Measurements from ENCODE around the gene CHST8.
"Not testable (repeated sequence)": the region's sequence is repeated elsewhere in the genome, so short reads cannot be mapped to it uniquely, and the experiment has no call there.

CHST8 gene, protein sequence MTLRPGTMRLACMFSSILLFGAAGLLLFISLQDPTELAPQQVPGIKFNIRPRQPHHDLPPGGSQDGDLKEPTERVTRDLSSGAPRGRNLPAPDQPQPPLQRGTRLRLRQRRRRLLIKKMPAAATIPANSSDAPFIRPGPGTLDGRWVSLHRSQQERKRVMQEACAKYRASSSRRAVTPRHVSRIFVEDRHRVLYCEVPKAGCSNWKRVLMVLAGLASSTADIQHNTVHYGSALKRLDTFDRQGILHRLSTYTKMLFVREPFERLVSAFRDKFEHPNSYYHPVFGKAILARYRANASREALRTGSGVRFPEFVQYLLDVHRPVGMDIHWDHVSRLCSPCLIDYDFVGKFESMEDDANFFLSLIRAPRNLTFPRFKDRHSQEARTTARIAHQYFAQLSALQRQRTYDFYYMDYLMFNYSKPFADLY

DNA sequence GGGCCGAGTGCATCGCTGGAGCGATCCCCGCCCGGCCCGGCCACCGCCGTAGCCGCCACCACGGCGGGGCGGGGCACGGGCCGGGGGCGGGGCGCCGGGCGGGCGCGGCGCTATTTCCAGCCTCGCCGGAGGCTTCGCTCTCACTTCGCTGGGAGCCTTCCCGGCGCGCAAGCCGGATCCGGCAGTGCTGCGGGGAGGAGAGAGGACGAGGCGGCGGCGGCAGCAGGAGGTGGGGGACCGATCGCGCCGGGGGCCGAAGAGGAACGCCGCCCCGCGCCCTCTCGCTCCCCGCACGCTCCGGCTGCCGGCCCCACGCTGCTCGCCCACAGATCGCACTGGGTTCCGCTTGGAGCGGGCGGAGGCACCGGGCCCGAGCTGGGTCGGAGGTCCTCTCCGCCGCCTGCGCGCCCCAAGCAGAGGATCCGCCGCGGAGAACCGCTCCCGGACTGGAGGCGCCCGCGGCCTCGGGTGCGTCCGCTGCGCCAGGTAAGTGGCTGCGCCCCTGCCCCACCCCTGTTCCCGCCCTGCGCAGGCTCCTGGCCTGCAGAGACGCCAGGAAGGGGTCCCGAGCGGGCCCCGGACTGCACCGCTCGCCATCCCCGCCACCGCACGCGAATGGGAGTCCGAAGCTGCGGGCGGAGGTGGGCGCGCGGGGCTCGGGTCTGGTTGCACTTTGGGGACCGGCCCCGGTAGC is at the start of gene CHST8:
Gene CHST8 (plus strand): TSS at position 143 of the 694 bp plus-strand sequence. CDS start 67,309 bp downstream, outside the sequence.
- no peak for DNase-seq (ENCODE audit: low read depth)

DNA sequence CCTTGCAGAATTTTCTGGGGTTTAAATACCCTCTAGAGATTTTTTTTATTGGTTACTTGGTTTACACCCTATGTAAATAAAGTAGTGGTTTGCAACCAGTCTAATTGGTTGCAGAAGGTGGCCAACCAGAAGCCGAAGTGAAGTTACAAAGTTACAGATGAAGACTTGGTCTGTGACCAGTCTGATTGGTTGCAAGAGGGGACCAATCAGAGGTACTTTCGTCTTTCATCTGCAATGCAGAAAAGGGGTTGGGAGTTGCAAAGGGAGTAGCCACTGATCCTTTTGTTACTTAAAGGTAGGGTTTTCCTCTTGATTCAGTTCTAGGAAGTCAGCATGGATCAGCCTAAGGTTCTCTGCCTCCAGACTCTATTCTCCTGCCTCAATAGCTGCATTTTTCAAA is 48.8 kb upstream of the CHST8 start:
- no peak for DNase-seq (ENCODE audit: low read depth)

DNA sequence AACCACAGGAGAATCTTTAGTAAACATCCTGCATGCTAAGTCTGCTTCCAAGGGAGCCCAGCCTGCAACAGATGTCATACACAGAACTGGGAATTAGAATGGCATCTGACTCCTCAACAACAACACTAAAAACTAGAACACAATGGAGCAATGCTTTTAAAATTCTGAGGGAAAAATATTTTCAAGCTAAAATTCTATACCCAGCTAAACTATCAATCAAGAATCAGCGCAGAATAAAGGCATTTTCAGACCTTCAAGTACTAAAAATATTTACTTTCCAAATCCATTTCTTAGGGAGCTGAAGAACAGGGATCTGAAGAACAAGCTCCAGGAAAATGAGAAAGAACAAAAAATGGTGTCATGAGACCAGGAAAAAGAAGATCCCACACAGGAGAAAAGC is 46.9 kb upstream of the CHST8 start:
- no peak for DNase-seq (ENCODE audit: low read depth)

DNA sequence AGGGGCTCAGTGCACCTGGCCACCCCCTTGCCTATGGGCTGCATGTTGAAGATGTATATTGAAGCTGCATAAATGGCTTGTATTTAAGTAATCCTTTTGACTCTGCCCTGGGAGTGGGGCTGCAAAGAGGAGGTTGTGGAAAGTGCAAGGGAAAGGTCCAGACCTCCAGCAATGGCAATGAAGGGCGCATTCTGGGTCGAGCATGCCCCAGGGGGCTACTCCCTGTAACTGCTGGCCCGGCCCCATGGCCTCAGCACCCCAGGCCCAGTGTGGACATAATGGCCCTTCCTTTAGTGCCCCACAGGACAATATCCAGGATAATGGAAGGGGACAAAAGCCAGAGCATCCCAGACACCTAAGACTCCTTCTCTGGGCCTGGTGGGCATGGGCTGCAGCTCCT is 43.1 kb upstream of the CHST8 start:
- DNase-seq (ENCODE audit: low read depth), result no peak

DNA sequence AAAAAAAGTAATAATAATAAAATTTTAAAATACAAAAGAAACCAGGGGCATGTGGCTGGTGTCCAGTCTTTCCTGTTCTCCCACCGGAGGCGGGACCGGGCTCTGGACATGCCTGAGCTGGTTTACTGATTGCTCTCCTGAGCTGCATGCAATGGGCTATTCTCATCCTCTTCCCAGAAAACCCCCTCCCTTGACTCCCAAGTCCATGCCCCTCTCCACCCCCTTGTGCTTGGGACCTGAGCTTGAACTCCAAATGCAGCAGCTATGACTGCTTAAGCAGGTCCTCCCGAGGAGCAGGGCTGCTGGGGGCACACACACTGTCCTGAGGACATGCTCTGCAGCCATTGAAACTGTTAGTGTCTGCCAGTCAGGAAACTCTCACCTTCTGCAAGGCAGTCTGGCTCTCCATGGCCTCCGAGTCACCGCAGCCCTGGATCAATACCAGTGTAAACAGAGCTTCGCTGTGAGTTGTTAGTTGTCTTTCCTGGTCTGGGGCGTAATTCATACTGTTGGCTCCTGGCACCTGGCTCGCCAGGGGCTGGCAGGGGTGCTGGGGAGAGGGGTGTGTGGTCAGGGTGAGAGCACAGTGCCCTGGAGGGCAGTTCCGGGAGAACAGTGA is 41.6 kb upstream of the CHST8 start:
- DNase-seq (ENCODE audit: low read depth), result no peak

DNA sequence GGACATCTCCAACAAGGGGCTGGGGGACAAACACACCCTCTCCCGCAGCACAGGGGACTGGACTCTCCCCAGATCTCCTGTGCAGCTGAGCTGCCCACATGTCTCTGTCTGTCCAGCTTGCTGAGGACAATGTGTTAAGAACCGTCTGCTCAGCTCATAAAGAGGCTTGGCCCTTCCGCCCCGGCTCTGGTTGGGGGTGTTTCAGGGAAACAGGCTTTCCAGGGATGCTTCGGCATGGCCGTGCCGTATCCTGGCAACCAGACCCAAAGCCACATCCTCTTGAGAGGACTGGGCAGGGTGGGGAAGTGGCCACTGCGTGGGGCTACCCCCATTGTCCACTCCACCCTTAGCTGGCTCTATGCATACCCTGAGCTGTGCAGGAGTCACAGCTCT is 41.1 kb upstream of the CHST8 start:
- DNase-seq (ENCODE audit: low read depth), result no peak

DNA sequence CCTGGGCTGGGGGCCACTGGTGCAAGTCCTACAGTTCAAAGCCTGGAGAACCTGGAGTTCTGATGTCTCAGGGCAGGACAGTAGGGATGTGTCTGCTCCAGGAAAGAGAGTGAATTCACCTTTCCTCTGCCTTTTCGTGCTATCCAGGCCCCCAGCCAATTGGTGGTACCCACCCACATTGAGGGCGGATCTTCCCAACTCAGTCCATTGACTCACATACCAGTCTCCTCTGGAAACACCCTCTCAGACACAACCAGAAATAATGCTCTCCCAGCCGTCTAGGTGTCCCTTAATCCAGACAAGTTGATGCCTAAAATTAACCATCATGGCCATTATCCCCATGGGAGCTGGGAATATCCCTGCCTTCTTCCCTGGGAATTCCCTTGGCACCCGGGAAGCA is 38.8 kb upstream of the CHST8 start:
- DNase-seq (ENCODE audit: low read depth), result no peak

DNA sequence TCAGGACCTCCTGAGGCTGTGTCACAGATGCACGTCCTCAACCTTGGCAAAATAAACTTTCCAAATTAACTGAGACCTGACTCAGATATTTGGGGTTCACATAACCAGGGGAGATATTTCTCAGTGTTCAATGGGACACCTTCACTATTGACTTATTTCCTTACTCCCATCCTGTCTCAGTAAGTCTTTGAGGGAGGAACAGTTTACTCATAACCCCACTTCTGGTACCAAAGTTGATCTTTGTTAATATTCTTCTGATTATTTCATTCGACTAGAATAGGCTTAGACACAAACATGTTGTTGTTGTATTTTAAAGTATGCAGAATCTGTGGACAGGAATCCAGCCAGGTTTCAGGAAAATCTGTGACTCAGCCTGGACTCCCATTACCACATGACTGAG is 34.6 kb upstream of the CHST8 start:
- DNase-seq (ENCODE audit: low read depth), result no peak

DNA sequence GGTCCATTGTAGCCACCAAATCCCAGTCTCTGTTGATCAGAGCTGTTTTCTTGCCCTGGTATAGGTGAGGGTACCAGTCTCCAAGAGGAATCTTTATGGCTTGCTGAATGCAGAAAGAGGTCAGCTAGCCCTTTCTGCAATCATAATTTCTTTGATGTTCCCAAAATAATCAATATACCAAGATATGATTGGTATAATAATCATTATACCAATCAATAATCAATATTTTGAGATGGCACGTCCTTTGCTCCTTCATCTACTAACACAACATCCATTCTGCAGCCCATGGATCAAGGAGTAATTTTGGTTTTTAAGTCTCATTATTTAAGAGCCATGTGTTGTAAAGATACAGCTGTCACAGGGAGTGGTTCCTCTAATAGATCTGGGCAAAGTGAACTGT is 31.5 kb upstream of the CHST8 start:
- no peak for DNase-seq (ENCODE audit: low read depth)

DNA sequence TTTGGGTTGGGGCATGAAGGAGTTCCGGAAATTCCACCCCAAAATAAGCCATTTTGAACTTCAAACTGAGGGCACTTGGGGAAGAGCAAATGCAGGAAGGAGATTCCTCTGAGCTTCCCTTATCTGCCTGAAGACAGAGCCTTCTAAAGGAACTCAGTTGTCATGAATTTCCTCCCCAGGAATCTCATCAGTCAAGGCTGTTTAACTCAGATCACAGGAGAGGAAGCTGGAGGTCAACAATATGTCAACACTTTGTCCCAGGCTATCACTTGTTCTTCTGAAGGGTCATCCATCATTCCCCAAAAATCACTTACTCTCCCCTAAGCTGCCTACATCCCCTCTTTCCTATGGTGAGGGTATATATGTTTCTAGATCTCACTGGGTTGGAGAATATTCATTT is 26.0 kb upstream of the CHST8 start:
- no peak for DNase-seq (ENCODE audit: low read depth)

DNA sequence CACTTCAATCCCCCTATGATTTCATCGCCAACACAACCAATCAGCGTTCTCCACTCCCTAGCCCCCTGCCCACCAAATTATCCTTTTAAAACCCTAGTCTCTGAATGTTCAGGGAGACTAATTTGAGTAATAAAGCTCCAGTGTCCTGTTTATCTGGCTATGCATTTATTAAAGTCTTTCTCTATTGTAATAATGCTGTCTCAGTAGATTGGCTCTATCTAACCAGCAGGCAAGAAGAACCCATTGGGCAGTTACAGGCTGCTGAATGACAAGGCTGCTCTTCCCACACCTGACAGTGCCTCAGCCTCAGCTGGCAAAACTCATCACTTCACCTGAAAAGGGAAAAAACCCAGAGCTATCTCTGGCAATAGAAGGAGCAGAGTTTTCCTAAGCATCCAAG is 20.2 kb upstream of the CHST8 start:
- DNase-seq (ENCODE audit: low read depth), result no peak

DNA sequence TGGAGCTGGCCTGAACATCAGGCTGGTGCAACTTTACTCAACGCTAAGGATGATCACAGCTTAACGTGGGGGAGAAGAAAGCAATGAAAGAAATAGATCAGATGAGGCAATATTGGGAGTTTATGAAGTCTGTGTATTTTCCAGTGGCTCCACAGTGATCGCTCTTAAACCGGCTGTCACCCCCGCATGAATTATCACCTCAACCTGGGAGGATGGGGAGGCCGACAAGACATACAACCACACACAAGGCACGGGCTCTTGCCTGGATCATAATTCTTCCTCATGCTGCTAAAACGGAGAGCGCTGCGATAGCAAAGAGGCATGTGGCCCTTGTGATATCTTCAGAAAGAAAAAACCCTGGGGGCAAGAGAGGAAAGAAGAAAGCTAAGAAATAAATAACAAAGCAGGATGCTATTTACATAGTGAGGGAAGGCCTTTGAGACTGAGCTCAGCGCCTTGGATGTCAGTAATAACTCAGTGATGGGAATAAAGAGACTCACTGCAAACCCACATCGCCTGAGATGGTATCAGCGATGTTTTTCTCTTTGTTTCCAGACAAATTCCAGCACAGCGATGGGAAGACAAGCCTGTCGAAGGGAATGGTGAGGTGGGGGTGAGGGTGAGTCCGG is 19.1 kb upstream of the CHST8 start:
- no peak for DNase-seq (ENCODE audit: low read depth)

DNA sequence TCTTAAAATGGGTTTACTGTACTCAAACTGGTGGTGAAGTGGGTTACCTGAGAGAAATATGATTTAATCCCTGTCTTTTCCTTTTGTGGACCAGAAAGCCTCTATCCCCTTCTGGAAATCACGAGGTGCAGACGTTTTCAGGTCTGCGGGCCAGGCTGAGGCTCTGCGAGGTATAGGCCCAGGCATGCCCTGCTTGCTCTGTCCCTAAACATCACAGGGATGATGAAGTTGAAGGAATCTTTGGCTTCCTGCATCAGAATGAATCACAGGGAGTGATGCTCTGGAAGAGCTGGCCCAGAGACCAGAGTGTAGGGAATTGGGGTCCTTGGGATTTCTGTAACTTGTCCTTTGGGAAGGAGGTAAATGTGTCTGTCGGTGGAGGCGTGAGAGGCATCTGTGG is 18.4 kb upstream of the CHST8 start:
- DNase-seq (ENCODE audit: low read depth), result no peak

DNA sequence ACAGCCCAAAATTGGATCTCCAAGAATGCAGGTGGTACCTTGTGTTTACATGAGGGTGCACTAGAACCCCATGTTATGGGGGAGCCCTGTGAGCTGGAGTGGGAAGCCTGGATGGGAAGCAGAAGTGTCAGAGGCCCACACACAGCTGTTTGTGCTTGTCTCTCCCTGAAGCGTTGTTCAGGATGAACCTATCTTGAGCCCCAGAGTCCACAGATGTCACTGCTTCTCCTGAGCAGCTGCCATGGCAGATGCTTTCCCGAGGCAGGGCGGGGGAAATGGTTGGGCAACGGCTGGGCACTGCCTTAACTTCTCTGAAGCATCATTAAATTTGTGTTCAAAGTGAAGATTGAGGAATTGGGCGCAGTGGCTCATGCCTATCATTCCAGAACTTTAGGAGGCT is 17.1 kb upstream of the CHST8 start:
- no peak for DNase-seq (ENCODE audit: low read depth)

DNA sequence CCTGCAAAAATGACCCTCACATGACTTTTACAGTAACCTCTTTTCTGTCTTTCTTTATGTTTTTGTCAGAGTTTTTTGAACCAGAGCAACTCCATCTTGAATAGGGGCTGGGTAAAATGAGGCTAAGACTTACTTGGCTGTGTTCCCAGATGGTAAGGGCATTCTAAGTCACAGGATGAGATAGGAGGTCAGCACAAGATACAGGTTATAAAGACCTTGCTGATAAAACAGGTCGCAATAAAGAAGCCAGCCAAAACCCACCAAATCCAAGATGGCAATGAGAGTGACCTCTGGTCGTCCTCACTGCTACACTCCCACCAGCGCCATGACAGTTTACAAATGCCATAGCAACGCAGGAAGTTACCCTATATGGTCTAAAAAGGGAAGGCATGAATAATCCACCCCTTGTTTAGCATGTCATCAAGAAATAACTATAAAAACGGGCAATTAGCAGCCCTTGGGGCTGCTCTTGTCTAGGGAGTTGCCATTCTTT is 15.9 kb upstream of the CHST8 start:
- DNase-seq (ENCODE audit: low read depth), result not testable (repeated sequence)

DNA sequence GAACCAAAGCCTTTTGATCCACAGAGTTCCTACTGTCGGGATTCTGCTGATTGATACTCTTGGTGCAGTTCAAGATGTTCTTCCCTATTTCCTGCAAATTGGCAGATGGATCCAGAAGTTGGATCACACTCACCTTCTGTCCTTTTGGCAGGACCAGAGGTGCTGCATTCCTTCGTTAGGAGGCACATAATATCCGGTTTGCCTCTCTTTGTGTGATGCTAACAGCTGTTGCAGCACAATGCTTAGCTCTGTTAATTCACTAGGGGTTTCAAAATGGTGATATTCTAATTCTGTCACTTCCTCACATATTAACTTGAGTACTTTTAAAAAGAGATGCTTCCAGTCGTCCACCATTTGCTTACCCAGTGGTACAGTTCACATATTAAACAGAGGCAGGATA is 15.2 kb upstream of the CHST8 start:
- DNase-seq (ENCODE audit: low read depth), result no peak

DNA sequence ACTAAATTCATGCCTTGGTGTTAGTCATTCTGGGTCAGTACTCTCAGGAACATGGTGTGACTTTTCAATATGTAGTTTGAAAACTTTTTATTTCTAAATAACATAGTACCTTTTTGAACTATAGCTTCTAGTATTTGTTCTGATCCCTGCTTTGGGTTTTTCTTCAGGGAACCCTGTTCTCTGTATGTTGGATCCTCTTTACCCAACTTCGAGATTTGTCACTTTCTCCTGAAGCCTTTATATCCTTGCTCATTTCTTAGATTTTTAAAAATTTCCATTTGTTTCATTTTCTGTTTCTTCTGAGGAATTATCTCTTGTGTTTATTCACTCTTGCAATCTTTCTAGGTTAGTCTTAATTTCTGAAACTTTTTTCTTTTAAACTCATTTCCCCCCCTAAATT is 12.4 kb upstream of the CHST8 start:
- DNase-seq (ENCODE audit: low read depth), result no peak

DNA sequence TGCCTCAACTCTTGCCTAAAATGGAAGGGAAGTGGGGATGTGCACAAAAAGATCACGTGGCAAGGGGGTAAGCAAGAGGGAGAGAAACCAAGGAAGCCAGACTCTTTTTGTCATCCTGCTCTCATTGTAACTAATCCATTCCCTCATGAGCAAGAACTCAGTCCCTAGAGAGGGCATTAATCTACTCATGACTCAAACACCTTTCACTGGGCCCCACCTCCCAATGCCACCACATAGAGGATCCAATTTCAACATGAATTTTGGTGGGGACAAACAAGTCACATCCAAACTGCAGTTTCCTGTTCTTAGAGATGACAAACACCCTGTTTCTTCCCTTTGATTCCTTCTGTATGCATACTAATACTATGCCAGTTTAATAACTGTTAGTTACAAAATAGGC is 11.2 kb upstream of the CHST8 start:
- no peak for DNase-seq (ENCODE audit: low read depth)

DNA sequence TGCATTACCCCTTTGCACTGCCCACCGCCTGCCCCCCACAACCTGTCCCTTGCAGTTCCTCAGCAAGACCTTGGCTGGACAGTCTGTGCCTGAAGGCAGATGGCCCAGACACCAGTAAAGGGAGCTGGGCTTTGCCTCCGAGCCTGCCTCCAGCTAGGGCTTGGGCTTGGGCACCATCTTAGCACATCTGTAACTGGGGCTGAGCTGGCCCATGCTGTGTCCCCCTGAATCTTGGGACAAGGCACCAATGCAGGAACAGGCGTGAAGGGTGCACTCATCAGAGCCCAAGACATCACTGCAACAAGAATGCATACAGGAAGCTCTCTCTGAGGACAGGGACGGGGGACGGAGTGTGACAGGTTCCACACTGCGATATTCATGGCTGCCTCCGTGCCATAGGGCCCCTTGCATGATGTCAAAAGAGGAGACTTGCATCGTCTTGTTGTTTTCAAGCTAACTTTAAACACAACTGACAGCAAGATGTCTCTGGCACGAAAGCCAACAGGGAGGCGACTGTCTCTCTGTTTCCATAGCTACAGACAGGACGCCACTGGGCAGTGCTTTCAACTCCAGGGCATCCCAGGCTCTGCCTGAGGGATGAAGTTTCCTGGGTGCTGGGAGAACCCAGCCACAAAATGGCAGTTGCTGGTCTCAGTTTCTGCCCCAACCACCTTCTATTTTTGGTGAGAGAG is 8.7 kb upstream of the CHST8 start:
- no peak for DNase-seq (ENCODE audit: low read depth)

DNA sequence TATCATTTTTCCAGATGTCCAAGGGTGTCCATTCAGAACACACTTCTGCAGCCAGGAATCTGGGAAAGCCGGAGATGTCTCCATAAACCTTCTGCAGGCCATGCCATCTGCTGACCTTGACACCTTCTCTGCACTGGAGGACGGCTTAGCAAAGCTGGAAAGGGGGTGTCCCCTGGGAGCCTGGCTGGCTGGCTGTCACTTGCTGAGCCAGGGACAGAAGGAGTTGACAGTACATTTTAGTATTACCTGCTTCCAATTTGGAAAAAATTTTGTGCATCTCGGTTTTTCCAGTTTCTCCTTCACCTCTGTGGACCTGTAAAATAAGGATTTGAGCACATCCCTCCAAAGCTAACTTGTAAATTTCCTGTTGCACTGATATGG is 8.1 kb upstream of the CHST8 start:
- DNase-seq (ENCODE audit: low read depth), result no peak

DNA sequence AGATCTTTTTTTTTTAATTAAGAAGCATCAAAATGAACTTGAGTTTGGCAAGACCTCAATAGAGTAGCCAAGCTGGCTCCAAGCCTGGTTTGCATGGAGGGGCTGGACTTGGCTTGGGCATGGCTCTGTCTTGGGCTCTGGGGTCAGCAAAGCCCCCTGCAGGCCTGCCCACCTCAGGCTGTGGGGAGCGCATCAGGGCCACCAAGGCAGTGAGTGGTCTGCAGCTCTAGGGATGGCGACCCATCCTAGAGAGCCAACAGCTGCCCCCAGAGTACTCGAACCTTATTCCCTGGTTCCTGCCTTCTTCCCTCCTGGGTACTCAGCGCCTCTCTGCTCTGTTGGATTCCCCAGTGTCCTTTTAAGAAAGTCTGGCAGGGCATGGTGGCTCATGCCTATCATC is 5.4 kb upstream of the CHST8 start:
- DNase-seq (ENCODE audit: low read depth), result no peak

DNA sequence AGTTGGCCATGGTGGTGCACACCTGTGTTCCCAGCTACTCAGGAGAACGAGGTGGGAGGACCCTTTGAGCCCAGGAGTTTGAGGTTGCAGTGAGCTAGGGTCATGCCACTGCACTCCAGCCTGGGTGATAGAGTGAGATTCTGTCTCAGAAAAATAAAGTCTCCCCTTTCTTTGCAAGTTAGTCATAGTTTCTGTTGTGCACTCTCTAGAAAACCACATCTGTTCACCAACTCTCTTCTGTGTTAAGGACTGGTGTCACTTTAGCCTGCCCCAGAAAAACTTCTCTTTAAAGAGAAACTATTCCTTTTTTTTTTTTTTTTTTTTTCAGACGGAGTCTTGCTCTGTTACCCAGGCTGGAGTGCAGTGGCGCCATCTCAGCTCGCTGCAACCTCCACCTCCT is 4.9 kb upstream of the CHST8 start:
- no peak for DNase-seq (ENCODE audit: low read depth)
